DND-41 (cell line): ENCODE data around the gene TNNI3K.

Experiments used
- ATAC-seq: fragments of 200-7000 bp; cut with Tn5 transposase; 3 replicates; pipeline ENCODE4 v1.9.1; 2021; ENCODE audit warnings: low read depth; ENCODE audit not compliant: insufficient read depth
- DNase-seq: peaks from one replicate; pipeline ENCODE4 v3.0.0-alpha.2; 2020
- H2AFZ ChIP-seq: 2 replicates; pipeline ENCODE4 v1.6.0; 2012; ENCODE audit warnings: low read depth, low read length
- H3K27ac ChIP-seq: 2 replicates; pipeline ENCODE4 v1.5.1; 2012; ENCODE audit warnings: low read length, inconsistent platforms
- H3K27me3 ChIP-seq: fragments of 200-600 bp; sonication (generic); 2 replicates; pipeline ENCODE4 v1.6.0; 2012; ENCODE audit warnings: low read length, mild to moderate bottlenecking, inconsistent platforms; ENCODE audit not compliant: insufficient read depth, poor library complexity
- H3K36me3 ChIP-seq: 2 replicates; pipeline ENCODE4 v1.5.1; 2012; ENCODE audit warnings: low read length, inconsistent platforms; ENCODE audit not compliant: insufficient read depth
- H3K4me1 ChIP-seq: 2 replicates; pipeline ENCODE4 v1.5.1; 2012; ENCODE audit warnings: mild to moderate bottlenecking, low read length; ENCODE audit not compliant: insufficient read depth
- H3K4me2 ChIP-seq: 2 replicates; pipeline ENCODE4 v1.6.0; 2012; ENCODE audit warnings: mild to moderate bottlenecking, moderate library complexity, low read length, inconsistent platforms; ENCODE audit not compliant: insufficient read depth
- H3K4me3 ChIP-seq, 2 experiments: fragments of 200-600 bp in 1 of 2; shearing (Covaris generic) in 1 of 2; 2 replicates each; pipeline ENCODE4 v1.5.1; 2012 to 2016; ENCODE audit warnings: inconsistent platforms in 2 of 2, low read length in 2 of 2, mild to moderate bottlenecking in 2 of 2, low read depth in 1 of 2, moderate library complexity in 1 of 2
- H3K79me2 ChIP-seq: 2 replicates; pipeline ENCODE4 v1.6.0; 2012; ENCODE audit warnings: low read length, inconsistent platforms; ENCODE audit not compliant: insufficient read depth
- H3K9ac ChIP-seq: 2 replicates; pipeline ENCODE4 v1.6.0; 2012; ENCODE audit warnings: low read depth, mild to moderate bottlenecking, inconsistent platforms, low read length, moderate library complexity
- H3K9me3 ChIP-seq: 2 replicates; pipeline ENCODE4 v1.5.1; 2012; ENCODE audit warnings: low read length, moderate library complexity, mild to moderate bottlenecking, inconsistent platforms; ENCODE audit not compliant: insufficient read depth, severe bottlenecking
- H4K20me1 ChIP-seq: 2 replicates; pipeline ENCODE4 v1.6.0; 2012; ENCODE audit warnings: low read length; ENCODE audit not compliant: insufficient read depth
- CTCF ChIP-seq: IDR thresholded peaks from 2 replicates; pipeline ENCODE4 v1.5.1; 2012; ENCODE audit warnings: borderline replicate concordance, low read length, moderate library complexity, mild to moderate bottlenecking; ENCODE audit not compliant: poor library complexity, severe bottlenecking; ENCODE audit errors: extremely low read depth
- EZH2 ChIP-seq: IDR thresholded peaks from 3 replicates; pipeline ENCODE4 v1.6.1; 2012; ENCODE audit warnings: borderline replicate concordance, low read depth, mild to moderate bottlenecking, moderate library complexity, low read length, inconsistent platforms; ENCODE audit not compliant: severe bottlenecking

The TNNI3K gene

GRCh38 chr1:74406759-74407158, 171.6 kb downstream of the TNNI3K start:
- no peak overlapping the region for H3K9ac ChIP-seq

GRCh38 chr1:74407902-74408301, 172.7 kb downstream of the TNNI3K start:
- Histone ChIP-seq H3K36me3 (no peaks in the 10 kb centered on the region), H3K27ac (no peak overlapping the region), H3K4me1 (no peaks in the 10 kb centered on the region), H3K9ac (no peak overlapping the region), H3K4me2 (no peak overlapping the region), H2AFZ (no peak overlapping the region), H4K20me1 (no peaks in the 10 kb centered on the region), H3K4me3 (no peak overlapping the region), H3K79me2 (no peaks in the 10 kb centered on the region), H3K27me3 (no peaks in the 10 kb centered on the region), H3K9me3 (no peaks in the 10 kb centered on the region)
- DNase-seq (no peak), ATAC-seq (no peak)
- no peak for TF ChIP-seq CTCF
- no peak for TF ChIP-seq EZH2

More at GRCh38 chr1:74406759-74407158, 171.6 kb downstream of the TNNI3K start:
- Histone ChIP-seq H3K9me3 (no peaks in the 10 kb centered on the region), H3K27me3 (no peaks in the 10 kb centered on the region), H3K4me2 (no peak overlapping the region), H3K4me1 (no peaks in the 10 kb centered on the region), H4K20me1 (no peaks in the 10 kb centered on the region), H3K4me3 (no peak overlapping the region), H3K36me3 (no peaks in the 10 kb centered on the region), H2AFZ (no peak overlapping the region), H3K79me2 (no peaks in the 10 kb centered on the region), H3K27ac (no peak overlapping the region)
- no peak for DNase-seq
- ATAC-seq, result no peak
- TF ChIP-seq CTCF (no peak), EZH2 (no peak)

GRCh38 chr1:74412244-74412643, 177.1 kb downstream of the TNNI3K start:
- no peak for TF ChIP-seq EZH2
- no peak for TF ChIP-seq CTCF
- no peak overlapping the region for H3K9ac ChIP-seq
- no peaks in the 10 kb centered on the region for H3K4me1 ChIP-seq
- ATAC-seq (no peak), DNase-seq (no peak)
- H3K4me2 ChIP-seq, result no peak overlapping the region
- no peaks in the 10 kb centered on the region for H3K27me3 ChIP-seq
- no peak overlapping the region for H2AFZ ChIP-seq
- H4K20me1 ChIP-seq, result no peaks in the 10 kb centered on the region
- H3K27ac ChIP-seq, result no peak overlapping the region
- no peaks in the 10 kb centered on the region for H3K36me3 ChIP-seq
- H3K4me3 ChIP-seq, result no peak overlapping the region
- no peaks in the 10 kb centered on the region for H3K79me2 ChIP-seq
- no peaks in the 10 kb centered on the region for H3K9me3 ChIP-seq

- H3K9me3 ChIP-seq, result no peaks in the 10 kb centered on the region
- TF ChIP-seq CTCF (no peak), EZH2 (no peak)
- no peaks in the 10 kb centered on the region for H3K36me3 ChIP-seq
- H2AFZ ChIP-seq, result no peak overlapping the region
- no peak overlapping the region for H3K9ac ChIP-seq
- no peaks in the 10 kb centered on the region for H3K27me3 ChIP-seq
- H3K4me3 ChIP-seq, result no peak overlapping the region
- no peak overlapping the region for H3K4me2 ChIP-seq
- H3K4me1 ChIP-seq, result no peaks in the 10 kb centered on the region
- H3K27ac ChIP-seq, result no peak overlapping the region
- no peak for ATAC-seq
- H4K20me1 ChIP-seq, result no peaks in the 10 kb centered on the region
- no peak for DNase-seq
- no peaks in the 10 kb centered on the region for H3K79me2 ChIP-seq
Measured at GRCh38 chr1:74415935-74416334, 180.7 kb downstream of the TNNI3K start.
